Fibroblast of pulmonary artery (primary cell): Measurements from ENCODE around the gene LRRC27.

Source experiments
- DNase-seq: peaks from one replicate; pipeline ENCODE4 v3.0.0-alpha.2; 2010; ENCODE audit warnings: low read depth
- H3K4me3 ChIP-seq: replicated peaks from 2 replicates; pipeline ENCODE4 v1.5.1; 2011; ENCODE audit warnings: low read depth, mild to moderate bottlenecking, control low read depth, low read length, moderate library complexity
- TF ChIP-seq, protein P1 (sequence below): IDR thresholded peaks from 2 replicates; pipeline ENCODE4 v1.5.1; 2011; ENCODE audit warnings: mild to moderate bottlenecking, control low read depth, low read length, inconsistent platforms; ENCODE audit errors: missing control alignments

The LRRC27 gene

GRCh38 chr10:132353456-132354355, 21.7 kb downstream of the LRRC27 start:
- TF ChIP-seq, protein P1, sequence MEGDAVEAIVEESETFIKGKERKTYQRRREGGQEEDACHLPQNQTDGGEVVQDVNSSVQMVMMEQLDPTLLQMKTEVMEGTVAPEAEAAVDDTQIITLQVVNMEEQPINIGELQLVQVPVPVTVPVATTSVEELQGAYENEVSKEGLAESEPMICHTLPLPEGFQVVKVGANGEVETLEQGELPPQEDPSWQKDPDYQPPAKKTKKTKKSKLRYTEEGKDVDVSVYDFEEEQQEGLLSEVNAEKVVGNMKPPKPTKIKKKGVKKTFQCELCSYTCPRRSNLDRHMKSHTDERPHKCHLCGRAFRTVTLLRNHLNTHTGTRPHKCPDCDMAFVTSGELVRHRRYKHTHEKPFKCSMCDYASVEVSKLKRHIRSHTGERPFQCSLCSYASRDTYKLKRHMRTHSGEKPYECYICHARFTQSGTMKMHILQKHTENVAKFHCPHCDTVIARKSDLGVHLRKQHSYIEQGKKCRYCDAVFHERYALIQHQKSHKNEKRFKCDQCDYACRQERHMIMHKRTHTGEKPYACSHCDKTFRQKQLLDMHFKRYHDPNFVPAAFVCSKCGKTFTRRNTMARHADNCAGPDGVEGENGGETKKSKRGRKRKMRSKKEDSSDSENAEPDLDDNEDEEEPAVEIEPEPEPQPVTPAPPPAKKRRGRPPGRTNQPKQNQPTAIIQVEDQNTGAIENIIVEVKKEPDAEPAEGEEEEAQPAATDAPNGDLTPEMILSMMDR = no peak
- DNase-seq = no peak
- H3K4me3 ChIP-seq = no peak overlapping the region

DNA sequence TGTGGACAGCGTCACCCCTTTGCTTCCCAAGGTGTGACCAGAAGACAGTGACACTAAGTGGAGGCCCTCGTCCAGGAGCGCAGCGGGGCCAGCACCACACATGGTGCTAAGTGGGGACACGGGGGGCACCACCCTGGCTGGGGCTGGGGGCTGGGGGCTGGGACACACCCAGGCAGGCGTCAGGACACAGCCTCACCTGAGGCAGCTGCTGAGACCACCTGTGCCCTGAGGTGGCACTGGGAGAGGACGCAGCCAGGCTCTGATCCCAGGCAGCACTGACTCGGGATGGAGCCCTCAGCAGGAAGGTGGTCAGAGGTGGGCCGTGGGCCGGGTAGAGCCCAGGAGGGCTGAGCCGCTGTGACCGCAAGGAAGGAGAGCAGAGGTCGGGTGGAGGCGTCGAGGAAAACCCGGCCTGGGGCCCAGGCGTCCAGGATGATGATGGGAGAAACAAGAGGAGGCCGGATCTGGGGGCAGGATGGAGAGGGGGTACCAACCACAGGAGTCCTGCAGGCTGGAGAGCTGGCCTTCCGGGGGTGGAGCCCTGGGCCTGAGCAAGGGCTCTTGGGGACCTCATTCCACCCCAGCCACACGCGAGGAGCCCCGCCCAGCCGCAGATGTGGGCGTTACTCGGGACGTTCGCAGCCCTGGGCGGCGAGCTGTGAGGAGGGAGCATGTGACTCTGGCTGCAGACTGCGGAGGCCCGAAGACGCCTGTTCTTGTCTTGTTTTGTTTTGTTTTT, 22.5 kb downstream of the LRRC27 start:
- H3K4me3 ChIP-seq = no peak overlapping the region
- TF ChIP-seq, protein P1 = no peak
- no peak for DNase-seq

- TF ChIP-seq, protein P1 = no peak
- H3K4me3 ChIP-seq = no peak overlapping the region
- no peak for DNase-seq
Measured at GRCh38 chr10:132355297-132355696, 23.3 kb downstream of the LRRC27 start.

DNA sequence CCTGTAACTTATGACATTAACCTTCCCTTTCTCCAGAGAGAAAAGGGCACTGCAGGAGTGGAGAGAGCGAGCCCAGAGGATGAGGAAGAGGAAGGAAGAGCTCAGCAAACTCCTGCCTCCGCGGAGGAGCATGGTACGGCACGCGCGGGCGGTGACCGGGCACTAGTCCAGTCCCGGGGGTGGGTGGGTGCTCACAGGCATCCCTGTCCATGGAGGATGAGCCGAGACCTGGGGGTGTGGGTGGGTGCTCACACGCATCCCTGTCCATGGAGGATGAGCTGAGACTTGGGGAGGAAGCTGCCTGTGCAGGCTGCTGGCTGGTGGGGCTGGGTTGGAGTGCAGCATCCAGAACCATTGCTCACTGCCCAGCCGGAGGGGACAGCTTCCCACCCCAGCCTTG, 23.8 kb downstream of the LRRC27 start:
- TF ChIP-seq, protein P1 = no peak
- DNase-seq = no peak
- H3K4me3 ChIP-seq = no peak overlapping the region

DNA sequence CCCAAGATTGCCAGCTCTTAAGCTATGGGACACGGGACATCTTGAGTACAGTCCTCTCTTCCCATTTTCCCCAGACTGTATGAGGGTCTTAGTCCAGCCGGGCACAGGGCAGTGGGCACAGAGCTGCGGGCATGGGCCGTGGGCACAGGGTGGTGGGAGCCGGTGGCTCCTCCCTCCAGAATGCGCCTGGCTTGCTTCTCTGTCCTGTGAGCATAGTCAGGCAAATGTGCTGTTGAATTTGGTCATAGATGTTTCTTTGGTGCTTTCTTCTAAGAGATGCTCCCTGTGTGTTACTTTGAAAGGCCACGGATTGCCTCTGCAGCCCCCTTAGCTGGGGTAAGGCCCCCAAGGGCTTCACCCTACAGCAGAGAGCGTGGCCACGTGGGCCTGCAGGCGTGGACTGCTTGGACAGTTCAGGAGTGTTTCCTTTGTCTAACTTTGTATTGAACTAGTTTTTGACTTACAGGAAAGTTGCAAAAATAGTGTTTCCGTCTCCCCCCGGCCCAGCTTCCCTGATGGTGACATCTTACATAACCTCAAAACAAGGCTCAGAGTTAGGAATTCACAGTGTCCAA, 24.7 kb downstream of the LRRC27 start:
- no peak overlapping the region for H3K4me3 ChIP-seq
- DNase-seq = no peak
- TF ChIP-seq, protein P1 = no peak

GRCh38 chr10:132357286-132358058, 25.5 kb downstream of the LRRC27 start:
- no peak overlapping the region for H3K4me3 ChIP-seq
- TF ChIP-seq, protein P1 = no peak
- no peak for DNase-seq
